Bronchus fibroblast of lung (primary cell): ENCODE data around the gene ARL6IP4. TPM values are rescaled to one million over a fixed set of nuclear protein-coding genes. Genes with fewer than 3 reads are reported as not detected.

ENCODE experiments used
- total RNA-seq: library from RNA; depleted of rRNA; stranded (reverse); fragments of >200 nt; gene quantifications from 2 replicates; pipeline ENCODE4 v1.2.3, GENCODE V29; 2015

The ARL6IP4 gene
- 173 and 203 TPM in 2 replicates for total RNA-seq

DNA sequence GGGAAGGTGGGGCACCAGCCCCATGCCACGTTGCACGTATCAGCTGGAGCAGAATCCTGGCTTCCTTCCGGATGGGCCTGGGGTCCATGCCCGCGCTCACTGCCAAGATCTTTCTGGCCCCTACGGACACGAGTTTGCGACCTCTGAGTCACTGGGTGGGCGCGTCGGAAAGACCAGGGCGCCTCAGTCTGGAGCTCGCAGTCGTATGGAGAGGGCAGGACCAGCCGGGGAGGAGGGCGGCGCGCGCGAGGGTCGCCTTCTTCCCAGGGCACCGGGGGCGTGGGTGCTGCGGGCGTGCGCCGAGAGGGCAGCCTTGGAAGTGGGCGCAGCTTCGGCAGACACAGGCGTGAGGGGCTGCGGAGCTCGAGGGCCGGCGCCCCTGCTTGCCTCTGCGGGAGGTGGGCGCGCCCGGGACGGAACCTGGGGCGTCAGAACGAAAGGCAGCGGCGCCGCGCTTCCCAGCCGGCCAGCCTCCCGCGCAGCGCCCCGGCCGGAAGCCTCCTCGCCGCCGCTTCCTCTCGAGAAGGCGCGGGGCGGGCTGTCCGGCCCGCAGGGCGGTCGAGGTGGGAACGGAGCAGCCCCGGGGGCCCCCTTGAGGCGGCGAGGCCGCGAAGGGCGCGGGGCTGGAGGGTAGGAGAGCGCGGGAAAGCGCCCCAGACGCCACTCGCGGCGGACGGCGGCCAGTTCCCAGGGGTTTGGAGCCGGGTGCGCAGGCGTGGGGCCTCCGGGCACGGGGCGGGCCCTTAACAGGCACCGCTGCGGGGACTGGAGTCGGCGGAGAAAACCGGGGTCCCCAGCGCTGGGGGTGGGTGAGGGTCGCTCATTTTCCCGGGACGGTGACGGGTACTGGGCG is at the start of gene ARL6IP4:
TSS of gene ARL6IP4 (plus strand) at position 499 of the 853 bp plus-strand sequence. CDS start 459 bp downstream, outside the sequence.

GRCh38 chr12:122965851-122966742 is 14.4 kb upstream of the ARL6IP4 start, which contains the start of gene ABCB9:
TSS of gene ABCB9 (minus strand) at chr12:122966463. CDS start at chr12:122960235, 6,228 bp downstream.

DNA sequence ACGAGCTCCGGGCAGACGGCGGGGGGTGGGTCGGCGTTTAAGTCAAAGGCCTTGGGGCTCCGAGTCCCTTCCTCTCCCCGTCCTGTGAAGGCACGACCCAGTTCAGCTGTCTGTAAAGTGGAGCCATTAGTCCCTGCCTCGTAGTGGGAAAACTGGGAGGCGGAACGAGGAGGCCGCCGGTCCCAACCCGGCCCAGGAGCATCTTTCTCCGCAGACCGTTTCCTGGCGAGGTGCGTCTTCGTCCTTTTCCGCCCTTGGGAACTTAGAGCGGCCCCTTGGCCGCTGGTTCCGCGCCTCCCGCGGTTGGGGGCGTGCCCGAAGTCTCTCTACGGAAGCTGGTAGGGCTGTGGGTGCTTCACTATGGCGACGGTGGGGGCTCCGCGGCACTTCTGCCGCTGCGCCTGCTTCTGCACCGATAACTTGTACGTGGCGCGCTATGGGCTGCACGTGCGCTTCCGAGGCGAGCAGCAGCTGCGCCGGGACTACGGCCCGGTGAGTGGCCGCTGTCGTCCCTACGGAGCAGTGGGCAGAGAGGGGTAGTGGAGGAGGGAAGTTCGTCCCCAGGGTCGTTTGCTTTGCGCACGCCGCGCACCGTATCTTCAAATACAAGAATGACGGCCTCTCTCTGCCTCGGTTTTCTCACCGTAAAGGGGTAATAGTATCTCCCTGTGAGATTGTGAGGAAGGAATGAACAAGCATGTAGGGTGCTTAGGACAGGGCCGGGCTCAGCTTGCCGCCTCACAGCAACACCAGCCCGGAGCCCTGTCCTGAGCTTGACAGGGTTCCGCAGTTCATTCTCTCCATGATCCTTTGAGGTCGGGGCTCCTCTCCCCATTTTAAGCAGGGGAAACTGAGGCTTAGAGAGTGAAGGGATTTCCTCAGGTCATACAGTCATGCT is 5.3 kb upstream of the ARL6IP4 start, which contains the start of gene OGFOD2:
TSS of gene OGFOD2 (plus strand) at position 353 of the 898 bp plus-strand sequence. CDS start at position 361, 8 bp downstream.

Other genes with a start within 250 kb of the ARL6IP4 start
- 0.34 and 0.74 TPM in 2 replicates for gene HCAR1, start 249.8 kb upstream of the ARL6IP4 start, total RNA-seq
- 26.9 and 30.3 TPM in 2 replicates for gene DENR, start 227.9 kb upstream of the ARL6IP4 start, total RNA-seq
- under 0.01 TPM in 1 of 2 replicates, not detected in the other for gene CCDC62, start 206.1 kb upstream of the ARL6IP4 start, total RNA-seq
- gene HIP1R, start 145.2 kb upstream of the ARL6IP4 start, total RNA-seq, result 31.1 and 31.5 TPM in 2 replicates
- 27.7 and 30.0 TPM in 2 replicates for gene VPS37B, start 84.6 kb upstream of the ARL6IP4 start, total RNA-seq
- 7.7 and 9.1 TPM in 2 replicates for gene ABCB9, start 14.2 kb upstream of the ARL6IP4 start, total RNA-seq
- gene OGFOD2, start 5.4 kb upstream of the ARL6IP4 start, total RNA-seq, result 14.6 and 16.3 TPM in 2 replicates
- 5.0 and 5.1 TPM in 2 replicates for gene PITPNM2, start 170.4 kb downstream of the ARL6IP4 start, total RNA-seq